HG03460 (cell line): ENCODE data around the gene HVCN1.
A peak's percentile ranks its signal among the peaks of the same experiment; 100 is the strongest.

Experiments used
- ATAC-seq: cut with Tn5 transposase; IDR thresholded peaks from one replicate; pipeline ENCODE4 v1.9.1; 2021; ENCODE audit not compliant: unreplicated experiment

Gene HVCN1

GRCh38 chr12:110699591-110700445 lies 10.9 kb upstream of the HVCN1 start:
- no peak for ATAC-seq

GRCh38 chr12:110698171-110698902 lies 9.4 kb upstream of the HVCN1 start:
- peak; percentile 93 for ATAC-seq

- no peak for ATAC-seq
Observed at GRCh38 chr12:110697236-110697635, 8.3 kb upstream of the HVCN1 start.

GRCh38 chr12:110696283-110696682 lies 7.4 kb upstream of the HVCN1 start:
- no peak for ATAC-seq

- no peak for ATAC-seq
Observed at GRCh38 chr12:110694330-110694901, 5.5 kb upstream of the HVCN1 start.

- ATAC-seq, result no peak
Observed at GRCh38 chr12:110693731-110694130, 4.8 kb upstream of the HVCN1 start.

GRCh38 chr12:110690127-110690430 lies 1.2 kb upstream of the HVCN1 start:
- no peak for ATAC-seq

GRCh38 chr12:110689281-110690126 lies 589 bp upstream of the HVCN1 start:
- ATAC-seq, result peak; percentile 53

- no peak for ATAC-seq
Observed at GRCh38 chr12:110687396-110688169, 1.3 kb downstream of the HVCN1 start.

- no peak for ATAC-seq
Observed at GRCh38 chr12:110686294-110686903, 2.5 kb downstream of the HVCN1 start.

- ATAC-seq, result no peak
Observed at GRCh38 chr12:110684312-110684836, 4.5 kb downstream of the HVCN1 start.

- ATAC-seq, result no peak
Observed at GRCh38 chr12:110683888-110684287, 5.0 kb downstream of the HVCN1 start.

GRCh38 chr12:110680032-110680431 lies 8.9 kb downstream of the HVCN1 start:
- no peak for ATAC-seq

- ATAC-seq, result no peak
Observed at GRCh38 chr12:110679201-110679600, 9.7 kb downstream of the HVCN1 start.

GRCh38 chr12:110677982-110678381 lies 10.9 kb downstream of the HVCN1 start:
- ATAC-seq, result no peak

GRCh38 chr12:110677206-110677911 lies 11.6 kb downstream of the HVCN1 start:
- peak; percentile 76 for ATAC-seq

- ATAC-seq, result no peak
Observed at GRCh38 chr12:110676171-110676570, 12.7 kb downstream of the HVCN1 start.

- peak; percentile 45 for ATAC-seq
Observed at GRCh38 chr12:110670161-110670701, 18.7 kb downstream of the HVCN1 start.

- peak; percentile 25 for ATAC-seq
Observed at GRCh38 chr12:110669193-110669502, 19.8 kb downstream of the HVCN1 start.
